Measurements from ENCODE around the gene TMEM37.
A peak's percentile ranks its signal among the peaks of the same experiment; 100 is the strongest.

The TMEM37 gene

GRCh38 chr2:119483896-119484718, 52.5 kb downstream of the TMEM37 start:
- in situ Hi-C loops (cut with HindIII; ENCODE audit: low pct_ligation_motif_present, low pct_unique_long_range_greater_than_20kb, low sequenced_read_pairs), result no loop called here
- DNase-seq, result no peak

- DNase-seq, result no peak
- in situ Hi-C loops (cut with HindIII; ENCODE audit: low pct_ligation_motif_present, low pct_unique_long_range_greater_than_20kb, low sequenced_read_pairs), result no loop called here
Measured at GRCh38 chr2:119484834-119485233, 53.2 kb downstream of the TMEM37 start.

- no peak for DNase-seq
- in situ Hi-C loops (cut with HindIII; ENCODE audit: low pct_ligation_motif_present, low pct_unique_long_range_greater_than_20kb, low sequenced_read_pairs), result no loop called here
Measured at GRCh38 chr2:119485336-119486110, 53.9 kb downstream of the TMEM37 start.

- in situ Hi-C loops (cut with HindIII; ENCODE audit: low pct_ligation_motif_present, low pct_unique_long_range_greater_than_20kb, low sequenced_read_pairs), result no loop called here
- no peak for DNase-seq
Measured at GRCh38 chr2:119486196-119486827, 54.7 kb downstream of the TMEM37 start.

- in situ Hi-C loops (cut with HindIII; ENCODE audit: low pct_ligation_motif_present, low pct_unique_long_range_greater_than_20kb, low sequenced_read_pairs), result no loop called here
- DNase-seq, result peak; percentile 86
Measured at GRCh38 chr2:119486886-119487285, 55.2 kb downstream of the TMEM37 start.

GRCh38 chr2:119487434-119488244, 56.0 kb downstream of the TMEM37 start:
- DNase-seq, result peak; percentile 89

More at GRCh38 chr2:119487434-119488244, 56.0 kb downstream of the TMEM37 start:
- in situ Hi-C loops (cut with HindIII; ENCODE audit: low pct_ligation_motif_present, low pct_unique_long_range_greater_than_20kb, low sequenced_read_pairs), result no loop called here

Data from ACHN (cell line).